IMR-90 (cell line): ENCODE data around the gene LOXL3. TPM values are rescaled to one million over a fixed set of nuclear protein-coding genes. Genes with fewer than 3 reads are reported as not detected.

Source experiments
- ATAC-seq: fragments of 200-7000 bp; cut with Tn5 transposase; 2 replicates; pipeline ENCODE4 v1.9.1; 2020; ENCODE audit warnings: low read depth, mild to moderate bottlenecking, moderate library complexity
- BruUV-seq: library from RNA; stranded (reverse); fragments of 400-500 nt; replicated peaks from 2 replicates; lab custom pipeline; 2021; lab: Mats Ljungman, UMichigan
- CTCF ChIA-PET: fragments of 300-600 bp; formaldehyde crosslinking; extraction: SDS; loops from one replicate; lab custom pipeline; 2021; ENCODE audit warnings: antibody characterized with exemption; lab: Yijun Ruan, JAX
- POLR2A ChIA-PET: fragments of 300-600 bp; sonication (Branson Sonifier 250); formaldehyde crosslinking; loops from one replicate; lab custom pipeline; 2022; ENCODE audit warnings: antibody characterized with exemption; ENCODE audit not compliant: unreplicated experiment; lab: Charles Lee
- DNase-seq: peaks from one replicate; pipeline ENCODE4 v3.0.0; 2013
- H2AFZ ChIP-seq: replicated peaks from 2 replicates; pipeline ENCODE3; 2013; ENCODE audit warnings: low read length, mild to moderate bottlenecking; ENCODE audit not compliant: poor library complexity
- H2AK5ac ChIP-seq: 2 replicates; pipeline ENCODE4 v1.6.1; 2013; ENCODE audit warnings: low read depth, low read length, inconsistent platforms
- H2AK9ac ChIP-seq: replicated peaks from 2 replicates; pipeline ENCODE3; 2013; ENCODE audit warnings: mild to moderate bottlenecking, low read depth, low read length, moderate library complexity; ENCODE audit not compliant: poor library complexity
- H2BK120ac ChIP-seq: 2 replicates; pipeline ENCODE4 v1.6.1; 2013; ENCODE audit warnings: low read depth, low read length, inconsistent platforms
- H2BK15ac ChIP-seq: 3 replicates; pipeline ENCODE4 v1.6.1; 2013; ENCODE audit warnings: low read depth, low read length, inconsistent platforms
- H2BK20ac ChIP-seq: 2 replicates; pipeline ENCODE4 v1.6.1; 2013; ENCODE audit warnings: low read depth, mild to moderate bottlenecking, inconsistent platforms, low read length, moderate library complexity
- H2BK5ac ChIP-seq: 2 replicates; pipeline ENCODE4 v1.6.1; 2013; ENCODE audit warnings: mild to moderate bottlenecking, low read depth, low read length, inconsistent platforms; ENCODE audit not compliant: poor library complexity, severe bottlenecking
- H3K14ac ChIP-seq: replicated peaks from 2 replicates; pipeline ENCODE4 v1.6.1; 2013; ENCODE audit warnings: low read depth, low read length, inconsistent platforms
- H3K18ac ChIP-seq: 2 replicates; pipeline ENCODE4 v1.6.1; 2013; ENCODE audit warnings: low read depth, low read length, control low read depth
- H3K23ac ChIP-seq: 2 replicates; pipeline ENCODE4 v1.6.1; 2013; ENCODE audit warnings: low read depth, low read length, inconsistent platforms
- H3K27ac ChIP-seq: 2 replicates; pipeline ENCODE4 v1.5.1; 2013; ENCODE audit warnings: mild to moderate bottlenecking, control low read depth, low read length; ENCODE audit not compliant: insufficient read depth
- H3K27me3 ChIP-seq: 2 replicates; pipeline ENCODE4 v1.6.1; 2013; ENCODE audit warnings: low read length; ENCODE audit not compliant: control insufficient read depth, insufficient read depth
- H3K36me3 ChIP-seq: 2 replicates; pipeline ENCODE4 v1.6.1; 2013; ENCODE audit warnings: low read length, mixed read lengths; ENCODE audit not compliant: control insufficient read depth, insufficient read depth
- H3K4ac ChIP-seq: 2 replicates; pipeline ENCODE4 v1.6.1; 2013; ENCODE audit warnings: low read depth, low read length, inconsistent platforms
- H3K4me1 ChIP-seq: 2 replicates; pipeline ENCODE4 v1.6.1; 2013; ENCODE audit warnings: low read length, mixed read lengths; ENCODE audit not compliant: control insufficient read depth, insufficient read depth
- H3K4me2 ChIP-seq: 2 replicates; pipeline ENCODE4 v1.6.1; 2013; ENCODE audit warnings: low read depth, mild to moderate bottlenecking, control low read depth, low read length, moderate library complexity
- H3K4me3 ChIP-seq: 2 replicates; pipeline ENCODE4 v1.5.1; 2013; ENCODE audit warnings: low read depth, mild to moderate bottlenecking, control low read depth, low read length, moderate library complexity; ENCODE audit not compliant: insufficient read depth
- H3K56ac ChIP-seq: 2 replicates; pipeline ENCODE4 v1.6.1; 2013; ENCODE audit warnings: low read length, inconsistent platforms; ENCODE audit not compliant: insufficient read depth; ENCODE audit errors: extremely low read depth
- H3K79me1 ChIP-seq, 2 experiments: 2 replicates each; pipeline ENCODE4 v1.6.1; 2013; ENCODE audit warnings: low read length in 2 of 2, inconsistent platforms in 1 of 2, low read depth in 1 of 2
- H3K9ac ChIP-seq: 2 replicates; pipeline ENCODE4 v1.6.1; 2013; ENCODE audit warnings: low read depth, low read length, control low read depth
- H3K9me1 ChIP-seq: 2 replicates; pipeline ENCODE4 v1.6.1; 2013; ENCODE audit warnings: low read length, inconsistent platforms; ENCODE audit not compliant: insufficient read depth
- H3K9me3 ChIP-seq: 2 replicates; pipeline ENCODE4 v1.6.1; 2013; ENCODE audit warnings: low read length; ENCODE audit not compliant: control insufficient read depth, insufficient read depth
- H4K20me1 ChIP-seq: 2 replicates; pipeline ENCODE4 v1.6.1; 2013; ENCODE audit warnings: low read length, inconsistent platforms; ENCODE audit not compliant: insufficient read depth
- H4K5ac ChIP-seq: 2 replicates; pipeline ENCODE4 v1.6.1; 2013; ENCODE audit warnings: mild to moderate bottlenecking, low read depth, low read length, control low read depth
- H4K8ac ChIP-seq, 2 experiments: 2 replicates each; pipeline ENCODE4 v1.6.1; 2013; ENCODE audit warnings: low read depth in 2 of 2, low read length in 2 of 2, control low read depth in 1 of 2, inconsistent platforms in 1 of 2
- H4K91ac ChIP-seq: 2 replicates; pipeline ENCODE4 v1.6.1; 2013; ENCODE audit warnings: low read depth, low read length, inconsistent platforms; ENCODE audit not compliant: insufficient read depth
- CEBPB ChIP-seq: IDR thresholded peaks from 2 replicates; pipeline ENCODE4 v1.6.1; 2012; ENCODE audit warnings: low read depth, low read length, improper control_type of control experiment
- MAZ ChIP-seq: IDR thresholded peaks from 2 replicates; pipeline ENCODE4 v1.6.1; 2012; ENCODE audit warnings: low read depth, mild to moderate bottlenecking, low read length, improper control_type of control experiment, moderate library complexity, borderline replicate concordance
- POLR2A ChIP-seq: IDR thresholded peaks from 2 replicates; pipeline ENCODE4 v1.6.1; 2012; ENCODE audit warnings: mild to moderate bottlenecking, low read depth, low read length
- RAD21 ChIP-seq: IDR thresholded peaks from 2 replicates; pipeline ENCODE4 v1.6.1; 2012; ENCODE audit warnings: low read length, improper control_type of control experiment
- SMC3 ChIP-seq: fragments of 150-350 bp; IDR thresholded peaks from 2 replicates; pipeline ENCODE4 v1.6.1; 2016; ENCODE audit warnings: low read depth, mild to moderate bottlenecking, antibody characterized with exemption, low read length, moderate library complexity
- WGBS, 2 experiments: methylation state at CpG; one replicate each; pipeline versions ENCODE4 v1.1.5 to v1.1.7; 2013; ENCODE audit warnings: missing lambda C conversion rate in 2 of 2; ENCODE audit not compliant: insufficient read length in 1 of 2; ENCODE audit errors: extremely low coverage in 2 of 2; 5-methylcytosine and 5-hydroxymethylcytosine counted together
- dilution Hi-C: fragments of 300-500 bp; cut with HindIII; formaldehyde crosslinking; loops from one replicate; pipeline ENCODE4 v1.14.3; 2018; ENCODE audit warnings: low sequenced_read_pairs; ENCODE audit not compliant: unreplicated experiment
- in situ Hi-C: fragments of 300-500 bp; cut with MboI; formaldehyde crosslinking; loops from 3 replicates; pipeline ENCODE4 v1.14.3; 2019; ENCODE audit warnings: low sequenced_read_pairs, inconsistent platforms, mixed read lengths
- intact Hi-C: fragments of 100-400 bp; cut with micrococcal nuclease; formaldehyde crosslinking; loops from 2 replicates; pipeline ENCODE4 v1.10.0; 2022
- polyA plus RNA-seq, 3 experiments: library from polyadenylated mRNA; depleted of rRNA; stranded (reverse); fragments of >200 nt; gene quantifications; 2 replicates each; pipeline ENCODE4 v1.2.3, GENCODE V29; 2012; ENCODE audit warnings: low replicate concordance in 1 of 3
- total RNA-seq: library from RNA; depleted of rRNA; stranded (reverse); fragments of >200 nt; gene quantifications from 2 replicates; pipeline ENCODE4 v1.2.3, GENCODE V29; 2012
- TF ChIP-seq, protein P1 (sequence below): conservative IDR thresholded peaks from 2 replicates; pipeline ENCODE4 v1.5.1; 2012; ENCODE audit warnings: mild to moderate bottlenecking, low read depth, low read length, improper control_type of control experiment

The LOXL3 gene
- total and polyA plus RNA-seq, 2 of the 4 experiments (the other 2 are of a cell fraction) = 17.9 to 23.4 TPM

DNA sequence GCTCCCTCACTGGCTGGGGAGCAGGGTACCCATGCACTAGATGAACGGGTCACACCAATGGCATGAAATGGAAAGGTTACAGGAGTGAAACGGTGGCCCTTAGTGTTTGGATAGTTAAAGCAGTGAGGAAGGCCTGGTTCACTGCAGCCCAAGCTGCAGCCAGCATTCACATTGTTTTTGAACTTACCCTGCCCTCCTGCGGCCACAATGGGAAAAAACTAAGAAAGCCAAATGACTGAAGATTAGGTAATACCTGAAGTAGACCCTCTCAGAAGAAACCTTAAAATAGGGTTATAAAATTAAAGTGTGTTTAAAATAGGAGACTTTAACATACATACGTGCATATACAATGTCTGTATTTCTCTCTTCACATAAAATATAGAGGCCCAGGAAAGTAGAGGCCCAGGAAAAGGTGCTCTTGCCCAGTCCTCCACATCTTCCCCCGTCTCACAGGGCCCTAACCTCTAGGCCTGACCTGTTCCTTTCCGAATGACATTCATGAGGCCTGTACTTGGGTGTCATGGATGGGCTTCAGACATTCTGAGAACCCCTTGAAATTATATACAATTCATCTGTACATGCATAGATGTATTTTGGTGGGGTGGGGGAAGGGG, 34.0 kb upstream of the LOXL3 start:
- no peak overlapping the region for H3K27ac ChIP-seq
- no peak overlapping the region for H3K18ac ChIP-seq
- no peak overlapping the region for H3K23ac ChIP-seq
- WGBS, 2 experiments = no CpG with 5 or more reads among the region's 6 CpGs
- no peak overlapping the region for H2AK9ac ChIP-seq
- peaks cover 10% of the 10 kb centered on the region for H3K27me3 ChIP-seq
- H3K9ac ChIP-seq = 0 out of 2 replicates have a peak overlapping the region, but pooled peaks have one; percentile 16
- H3K4me3 ChIP-seq = no peak overlapping the region
- intact Hi-C loops (loop anchor here (1.0 to 2.0 kb wide), 4 partner anchors 33 to 289 kb away; partner anchors contain the start of genes AUP1, DOK1, HTRA2 and TTC31), dilution Hi-C loops (no loop called here), in situ Hi-C loops (no loop called here)
- no peak overlapping the region for H3K4me2 ChIP-seq
- H2BK120ac ChIP-seq = 0 out of 2 replicates have a peak overlapping the region, but pooled peaks have one; percentile 42
- TF ChIP-seq RAD21 (peak; percentile 90), POLR2A (peak; percentile 47; the same call in 1 of the 2 replicates), CEBPB (peak; percentile 58; the same call in 1 of the 2 replicates), SMC3 (peak; percentile 84), MAZ (no peak)
- TF ChIP-seq, protein P1, sequence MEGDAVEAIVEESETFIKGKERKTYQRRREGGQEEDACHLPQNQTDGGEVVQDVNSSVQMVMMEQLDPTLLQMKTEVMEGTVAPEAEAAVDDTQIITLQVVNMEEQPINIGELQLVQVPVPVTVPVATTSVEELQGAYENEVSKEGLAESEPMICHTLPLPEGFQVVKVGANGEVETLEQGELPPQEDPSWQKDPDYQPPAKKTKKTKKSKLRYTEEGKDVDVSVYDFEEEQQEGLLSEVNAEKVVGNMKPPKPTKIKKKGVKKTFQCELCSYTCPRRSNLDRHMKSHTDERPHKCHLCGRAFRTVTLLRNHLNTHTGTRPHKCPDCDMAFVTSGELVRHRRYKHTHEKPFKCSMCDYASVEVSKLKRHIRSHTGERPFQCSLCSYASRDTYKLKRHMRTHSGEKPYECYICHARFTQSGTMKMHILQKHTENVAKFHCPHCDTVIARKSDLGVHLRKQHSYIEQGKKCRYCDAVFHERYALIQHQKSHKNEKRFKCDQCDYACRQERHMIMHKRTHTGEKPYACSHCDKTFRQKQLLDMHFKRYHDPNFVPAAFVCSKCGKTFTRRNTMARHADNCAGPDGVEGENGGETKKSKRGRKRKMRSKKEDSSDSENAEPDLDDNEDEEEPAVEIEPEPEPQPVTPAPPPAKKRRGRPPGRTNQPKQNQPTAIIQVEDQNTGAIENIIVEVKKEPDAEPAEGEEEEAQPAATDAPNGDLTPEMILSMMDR = peak; percentile 88
- peaks cover 10% of the 10 kb centered on the region for H3K4me1 ChIP-seq
- peak overlapping the region; percentile 85 for H2AFZ ChIP-seq
- H4K20me1 ChIP-seq = no peaks in the 10 kb centered on the region
- no TSS peak for BruUV-seq
- POLR2A ChIA-PET = no interaction called here
- H3K9me3 ChIP-seq = no peaks in the 10 kb centered on the region
- no peak overlapping the region for H3K4ac ChIP-seq
- H2BK5ac ChIP-seq = no peak overlapping the region
- H3K56ac ChIP-seq = no peak overlapping the region
- peaks cover 7% of the 10 kb centered on the region for H3K9me1 ChIP-seq
- peak; percentile 74 for DNase-seq
- CTCF ChIA-PET = interaction anchor here (0.7 to 3.4 kb wide), 5 partner anchors 56 to 105 kb away, joined by 3 to 17 read pairs (median 3); partner anchors contain the start of genes CCDC142, LBX2 and TTC31
- H4K5ac ChIP-seq = peak overlapping the region; percentile 73; the same call in 1 of the 2 replicates
- no peak overlapping the region for H3K14ac ChIP-seq
- no peak overlapping the region; the same call in 2 of the 3 replicates for H2BK15ac ChIP-seq
- peak overlapping the region; percentile 35; the same call in 1 of the 2 replicates for H2BK20ac ChIP-seq
- peak overlapping the region in 1 of 2 experiments; percentile 90; a peak in 2 of 4 replicates for H4K8ac ChIP-seq
- no peaks in the 10 kb centered on the region for H3K79me1 ChIP-seq
- H4K91ac ChIP-seq = peak overlapping the region; percentile 54; the same call in 1 of the 2 replicates
- ATAC-seq = peak; percentile 88
- H3K36me3 ChIP-seq = no peaks in the 10 kb centered on the region
- H2AK5ac ChIP-seq = no peak overlapping the region
